PFSK-1 (cell line): ENCODE results near the gene COL12A1.

Experiments
- FOXP2 ChIP-seq: optimal IDR thresholded peaks from 2 replicates; pipeline ENCODE3; 2011; ENCODE audit warnings: borderline replicate concordance, control low read depth, inconsistent platforms; ENCODE audit not compliant: insufficient read depth; ENCODE audit errors: extremely low read length, extremely low read depth
- POLR2AphosphoS5 ChIP-seq: IDR thresholded peaks from 2 replicates; pipeline ENCODE4 v1.6.1; 2012; ENCODE audit warnings: low read depth, mild to moderate bottlenecking, control low read depth, low read length, moderate library complexity
- REST ChIP-seq, 2 experiments: IDR thresholded peaks; 2 replicates each; pipeline versions ENCODE4 v1.6.1 to v1.8.0; 2011 to 2012; ENCODE audit warnings: low read depth in 2 of 2, low read length in 2 of 2, control low read depth in 1 of 2, inconsistent platforms in 1 of 2, mild to moderate bottlenecking in 1 of 2, moderate library complexity in 1 of 2; ENCODE audit not compliant: insufficient read depth in 1 of 2
- SIN3A ChIP-seq: IDR thresholded peaks from 2 replicates; pipeline ENCODE4 v1.6.1; 2012; ENCODE audit warnings: mild to moderate bottlenecking, low read length, moderate library complexity, borderline replicate concordance; ENCODE audit not compliant: insufficient read depth
- TAF1 ChIP-seq: IDR thresholded peaks from 2 replicates; pipeline ENCODE4 v1.6.1; 2012; ENCODE audit warnings: low read length, control low read depth, borderline replicate concordance; ENCODE audit not compliant: insufficient read depth

Gene COL12A1

GRCh38 chr6:75130784-75131183 is 75.1 kb downstream of the COL12A1 start:
- TF ChIP-seq TAF1 (no peak), SIN3A (no peak), FOXP2 (peak; percentile 23), POLR2AphosphoS5 (no peak), REST (IDR thresholded peaks at IDR 0.05; ENCODE audit: insufficient read depth in 1 of 2, low read depth in 2 of 2, low read length in 2 of 2) (no peak)

- no peak for TF ChIP-seq POLR2AphosphoS5
- no peak for TF ChIP-seq TAF1
- no peak for TF ChIP-seq REST (IDR thresholded peaks at IDR 0.05; ENCODE audit: insufficient read depth in 1 of 2, low read depth in 2 of 2, low read length in 2 of 2)
- TF ChIP-seq SIN3A: no peak
- no peak for TF ChIP-seq FOXP2
Measured at GRCh38 chr6:75128878-75129570, 76.8 kb downstream of the COL12A1 start.

- TF ChIP-seq TAF1: no peak
- TF ChIP-seq POLR2AphosphoS5: no peak
- TF ChIP-seq FOXP2: no peak
- TF ChIP-seq SIN3A: no peak
- TF ChIP-seq REST (IDR thresholded peaks at IDR 0.05; ENCODE audit: insufficient read depth in 1 of 2, low read depth in 2 of 2, low read length in 2 of 2): no peak
Measured at GRCh38 chr6:75126518-75126917, 79.3 kb downstream of the COL12A1 start.

GRCh38 chr6:75124983-75125382 is 80.9 kb downstream of the COL12A1 start:
- TF ChIP-seq SIN3A: no peak
- no peak for TF ChIP-seq POLR2AphosphoS5
- no peak for TF ChIP-seq TAF1
- TF ChIP-seq REST (IDR thresholded peaks at IDR 0.05; ENCODE audit: insufficient read depth in 1 of 2, low read depth in 2 of 2, low read length in 2 of 2): no peak
- TF ChIP-seq FOXP2: no peak
